Measurements from ENCODE around the gene PPIC. TPM values are rescaled to one million over a fixed set of nuclear protein-coding genes. Genes with fewer than 3 reads are reported as not detected.

Gene PPIC
- 39.4 and 43.2 TPM in 2 replicates for total RNA-seq (2014; rRNA removed; shearing (Covaris generic))

DNA sequence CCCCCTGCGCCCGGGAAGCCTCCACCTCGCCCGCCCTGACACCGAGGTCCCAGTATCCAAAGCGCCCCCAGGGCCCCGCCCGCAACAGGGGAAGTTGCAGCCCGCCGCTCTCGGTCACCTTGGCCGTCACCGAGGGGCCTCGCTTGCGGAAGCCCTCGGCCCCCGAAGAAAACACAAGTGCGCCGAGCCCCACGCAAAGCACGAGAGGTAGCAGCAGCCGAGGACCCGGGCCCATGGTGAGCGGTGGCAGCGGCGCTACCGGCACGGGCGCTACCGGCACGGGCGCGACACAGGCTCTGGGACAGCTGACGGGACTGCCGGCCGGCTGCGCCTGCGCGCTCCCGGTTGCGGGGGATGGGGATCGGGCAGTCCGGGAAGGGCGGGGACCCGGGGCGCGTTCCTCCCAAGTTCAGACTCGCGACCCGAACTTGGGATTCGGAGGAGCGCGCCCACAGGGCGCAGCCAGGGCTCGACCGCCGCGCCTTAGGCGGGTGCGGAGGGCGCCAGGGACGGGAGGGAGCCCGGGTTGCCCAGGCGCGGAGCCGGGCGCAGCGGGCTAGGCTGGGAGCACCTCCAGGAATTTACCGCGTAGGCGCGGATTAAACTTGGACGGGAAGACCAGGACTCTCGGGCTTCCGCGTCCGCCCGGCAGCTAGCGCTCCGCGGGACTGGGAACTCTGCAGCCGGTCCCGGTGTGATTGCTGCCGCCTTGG, at the start of gene PPIC:
Gene PPIC, minus strand, starts transcription at position 335 of the 713 bp plus-strand sequence. Its CDS starts 100 bp downstream, at position 235.
- DNase-seq (ENCODE audit: low read depth), result peak; percentile 92

DNA sequence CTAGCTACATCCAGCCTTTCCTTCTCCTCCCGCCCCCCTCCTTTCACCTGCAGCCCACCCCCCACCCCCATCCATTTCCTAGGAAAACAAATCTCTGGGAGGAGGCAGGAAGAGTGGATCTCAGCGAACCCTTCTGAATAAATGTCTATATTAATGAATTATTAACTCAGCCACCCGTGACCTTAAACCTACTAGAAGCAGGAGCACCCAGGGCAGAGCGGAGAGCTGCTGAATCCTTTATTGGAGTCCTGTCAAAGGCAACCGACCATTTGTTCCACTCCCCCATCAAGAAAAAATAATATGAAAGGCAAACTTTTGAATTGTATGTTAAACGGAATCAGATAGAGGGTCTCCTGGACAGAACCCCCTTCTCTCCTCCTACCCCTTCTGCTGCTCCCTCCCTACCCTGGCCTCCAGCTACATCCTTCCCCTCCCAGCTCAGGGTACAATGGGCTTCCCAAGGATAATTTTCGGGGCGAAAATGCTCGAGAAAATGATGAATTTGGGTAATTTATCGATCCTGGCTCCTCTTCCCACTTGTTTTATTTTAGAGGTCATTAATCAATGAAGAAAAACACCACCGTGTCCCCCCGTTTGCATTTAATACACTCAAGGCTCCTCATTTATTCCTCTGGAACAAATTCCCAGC, 49.2 kb upstream of the PPIC start:
- no peak for DNase-seq (ENCODE audit: low read depth)

DNA sequence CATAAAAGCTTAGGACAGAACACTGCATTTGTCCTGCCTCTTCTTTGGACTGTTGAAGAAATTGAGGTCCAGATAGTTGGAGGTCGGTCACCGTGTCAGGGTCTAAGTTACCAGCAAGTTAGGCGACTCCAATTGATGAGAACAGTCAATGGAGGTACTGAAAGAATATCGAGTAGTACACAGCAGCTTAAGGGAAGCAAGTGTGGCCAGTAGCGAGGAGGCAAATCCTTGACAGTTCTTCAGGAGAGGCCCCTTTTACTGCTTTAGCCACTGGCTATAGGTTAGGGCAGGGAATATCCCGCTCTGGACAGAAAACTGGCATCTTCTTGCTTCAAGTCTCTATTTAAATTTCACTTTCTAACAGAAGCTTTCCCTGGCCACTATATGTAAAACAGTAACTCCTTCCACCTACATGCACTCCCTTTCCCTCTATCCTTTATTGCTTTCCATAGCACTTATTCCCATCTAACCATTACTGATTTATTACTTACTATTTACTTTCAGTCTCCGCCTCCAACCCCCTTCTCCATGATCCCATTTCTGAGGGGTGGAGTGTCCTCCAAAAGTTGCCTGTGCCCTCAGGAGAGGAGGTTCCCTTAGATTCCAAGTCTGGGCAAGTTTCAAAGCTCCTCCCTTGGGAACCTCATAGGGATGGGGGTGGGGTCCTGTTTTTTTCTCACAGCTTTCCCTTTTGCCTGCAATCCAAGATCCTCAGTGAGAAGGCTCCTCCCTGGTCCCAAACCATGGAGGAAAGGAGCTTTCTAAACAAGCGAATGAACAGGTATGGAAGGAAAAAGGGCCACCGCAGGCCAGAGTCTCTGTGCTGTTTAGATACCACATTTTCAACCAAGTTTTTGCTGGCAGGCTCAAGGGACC, 48.4 kb upstream of the PPIC start:
- no peak for DNase-seq (ENCODE audit: low read depth)

- DNase-seq (ENCODE audit: low read depth), result no peak
These were observed 46.8 kb upstream of the PPIC start for GRCh38 chr5:123083298-123083697.

GRCh38 chr5:123080215-123080614, 43.7 kb upstream of the PPIC start:
- no peak for DNase-seq (ENCODE audit: low read depth)

DNA sequence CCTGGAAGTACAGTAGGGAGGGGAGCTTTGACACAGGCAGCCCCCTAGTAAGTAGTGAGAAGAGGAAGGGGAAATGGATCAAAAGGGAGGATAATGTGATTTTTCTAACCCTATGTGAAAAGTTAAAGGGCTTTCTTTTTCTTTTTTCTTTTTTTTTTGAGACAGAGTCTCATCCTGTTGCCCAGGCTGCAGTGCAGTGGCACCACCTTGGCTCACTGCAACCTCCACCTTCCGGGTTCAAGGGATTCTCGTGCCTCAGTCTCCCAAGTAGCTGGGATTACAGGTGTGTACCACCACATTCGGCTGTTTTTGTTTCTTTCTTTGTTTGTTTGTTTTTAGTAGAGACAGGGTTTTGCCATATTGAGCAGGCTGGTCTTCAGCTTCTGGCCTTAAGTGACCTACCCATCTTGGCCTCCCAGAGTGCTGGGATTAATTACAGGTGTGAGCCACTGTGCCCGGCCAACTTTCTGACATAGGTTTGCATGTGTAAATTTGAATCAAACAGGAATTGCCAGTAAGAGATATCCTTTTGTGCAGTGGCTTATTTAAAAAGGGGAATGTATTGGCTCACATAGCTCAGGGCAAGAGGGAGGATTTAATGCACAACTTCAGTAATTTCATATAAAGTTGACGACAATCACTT, 39.1 kb upstream of the PPIC start:
- DNase-seq (ENCODE audit: low read depth), result no peak

DNA sequence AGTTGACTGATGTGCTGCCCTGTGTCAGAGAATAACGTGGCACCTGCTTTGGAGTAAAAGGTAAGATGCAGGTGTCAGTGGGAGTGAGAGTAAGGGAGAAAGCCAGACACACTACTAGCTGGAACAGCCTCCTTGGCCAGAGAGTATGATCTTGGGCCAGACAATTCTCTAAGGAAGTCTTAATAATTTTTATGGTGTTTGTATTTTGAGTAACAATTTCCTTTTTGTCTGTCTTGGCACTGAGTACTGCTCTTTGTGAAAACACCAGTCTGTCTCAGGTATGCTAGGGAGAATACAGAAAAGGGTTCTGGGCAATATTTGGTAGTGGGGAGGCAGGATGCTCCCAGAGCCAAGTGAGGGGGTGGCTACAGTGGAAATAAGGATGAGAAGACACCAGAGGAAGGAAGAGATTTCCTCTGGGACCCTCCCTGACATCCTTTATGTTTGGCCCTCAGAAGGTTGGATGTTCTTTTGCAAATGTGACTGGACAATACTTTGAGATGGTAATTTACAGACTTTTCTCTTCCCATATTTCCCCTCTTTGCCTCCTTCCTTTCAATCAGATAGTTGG, 31.9 kb upstream of the PPIC start:
- DNase-seq (ENCODE audit: low read depth), result no peak

- DNase-seq (ENCODE audit: low read depth), result no peak
These were observed 29.5 kb upstream of the PPIC start for GRCh38 chr5:123066016-123066415.

DNA sequence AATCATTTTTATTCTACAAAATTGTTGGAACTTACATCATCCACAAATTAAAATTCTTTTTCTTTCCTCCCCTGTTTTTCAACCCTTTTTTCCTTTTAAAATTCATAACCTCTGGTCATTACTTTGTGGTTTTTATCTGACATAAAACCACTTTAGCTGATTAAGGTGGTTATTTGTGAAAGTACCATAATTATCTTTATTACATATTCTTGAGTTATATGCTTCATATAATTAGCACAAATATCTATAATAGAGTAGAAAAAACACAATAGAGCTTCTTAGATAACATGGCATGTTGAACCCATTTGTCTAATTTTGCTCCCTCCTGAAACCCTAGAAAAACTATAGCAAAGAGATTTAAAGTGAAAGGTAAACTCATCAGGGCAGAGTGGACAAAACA, 22.9 kb upstream of the PPIC start:
- no peak for DNase-seq (ENCODE audit: low read depth)

DNA sequence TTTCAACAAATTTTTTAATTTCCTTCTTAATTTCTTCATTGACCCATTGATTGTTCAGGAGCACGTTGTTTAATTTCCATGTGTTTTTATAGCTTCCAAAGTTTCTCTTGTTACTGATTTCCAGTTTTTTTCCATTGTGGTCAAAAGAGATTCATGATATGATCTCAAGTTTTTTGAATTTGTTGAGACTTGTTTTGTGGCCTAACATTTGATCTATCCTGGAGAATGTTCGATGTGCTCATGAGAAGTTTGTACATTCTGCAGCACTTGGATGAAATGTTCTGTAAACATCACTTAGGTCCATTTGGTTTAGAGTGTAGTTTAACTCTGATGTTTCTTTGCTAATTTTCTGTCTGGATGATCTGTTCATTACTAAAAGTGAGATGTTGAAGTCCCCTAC, 14.7 kb upstream of the PPIC start:
- DNase-seq (ENCODE audit: low read depth), result no peak

- peak; percentile 15 for DNase-seq (ENCODE audit: low read depth)
These were observed 11.2 kb upstream of the PPIC start for GRCh38 chr5:123047706-123048105.

DNA sequence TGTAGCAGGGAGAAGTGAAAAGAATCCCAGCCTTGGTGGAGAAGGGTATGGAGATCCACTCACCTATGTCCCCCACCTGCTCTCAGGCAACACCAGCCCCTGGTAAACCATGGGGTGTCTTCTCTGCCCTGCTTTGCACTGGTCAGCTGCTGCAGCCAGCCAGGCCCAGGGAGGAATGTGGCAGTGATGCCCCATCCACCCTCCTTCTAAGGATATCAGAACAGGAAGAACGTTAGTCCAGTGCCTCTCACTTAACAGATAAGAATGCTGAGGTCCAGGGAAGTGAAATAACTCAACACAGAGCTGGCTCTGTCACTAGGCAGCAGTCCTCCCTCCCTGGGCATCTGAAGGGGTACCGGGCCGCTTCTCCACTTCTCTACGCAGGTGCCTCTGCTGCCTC, 9.7 kb upstream of the PPIC start:
- no peak for DNase-seq (ENCODE audit: low read depth)

DNA sequence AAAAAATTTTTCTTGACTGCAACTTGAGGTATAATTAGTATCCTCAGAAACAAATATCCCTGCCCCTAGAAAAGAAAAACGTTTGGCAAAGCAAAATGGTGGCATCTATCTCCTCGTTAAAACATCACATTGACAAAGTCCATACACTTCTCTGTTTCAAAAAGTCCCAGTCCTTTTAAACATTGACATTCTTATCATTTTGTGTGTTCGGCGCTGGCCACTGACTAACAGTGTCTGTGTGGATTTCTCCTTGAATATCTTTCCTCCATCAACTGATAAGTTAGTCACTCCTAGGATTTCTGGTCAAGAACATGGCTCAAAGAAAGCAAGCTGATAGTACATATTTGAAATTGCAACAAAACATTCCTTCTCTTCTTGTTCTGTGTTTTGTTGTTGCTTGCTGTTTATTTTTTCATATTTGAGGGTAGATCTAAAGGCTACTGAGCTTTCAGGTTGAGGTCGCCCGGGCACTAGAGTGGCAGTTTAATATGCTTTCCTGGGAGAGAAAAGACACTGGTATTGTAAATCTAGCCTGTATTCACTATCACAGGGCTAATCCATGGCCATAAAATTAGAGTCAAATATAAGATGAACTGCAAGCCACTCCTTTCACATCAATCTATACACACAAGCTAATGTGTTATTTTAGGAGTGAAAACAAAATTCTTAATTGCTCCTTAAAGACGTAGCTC, 8.5 kb upstream of the PPIC start:
- DNase-seq (ENCODE audit: low read depth), result no peak

- no peak for DNase-seq (ENCODE audit: low read depth)
These were observed 3.1 kb upstream of the PPIC start for GRCh38 chr5:123039673-123040072.

GRCh38 chr5:123037104-123037418, 536 bp upstream of the PPIC start:
- DNase-seq (ENCODE audit: low read depth), result no peak

GRCh38 chr5:123035918-123036390, 571 bp downstream of the PPIC start:
- peak; percentile 70 for DNase-seq (ENCODE audit: low read depth)

DNA sequence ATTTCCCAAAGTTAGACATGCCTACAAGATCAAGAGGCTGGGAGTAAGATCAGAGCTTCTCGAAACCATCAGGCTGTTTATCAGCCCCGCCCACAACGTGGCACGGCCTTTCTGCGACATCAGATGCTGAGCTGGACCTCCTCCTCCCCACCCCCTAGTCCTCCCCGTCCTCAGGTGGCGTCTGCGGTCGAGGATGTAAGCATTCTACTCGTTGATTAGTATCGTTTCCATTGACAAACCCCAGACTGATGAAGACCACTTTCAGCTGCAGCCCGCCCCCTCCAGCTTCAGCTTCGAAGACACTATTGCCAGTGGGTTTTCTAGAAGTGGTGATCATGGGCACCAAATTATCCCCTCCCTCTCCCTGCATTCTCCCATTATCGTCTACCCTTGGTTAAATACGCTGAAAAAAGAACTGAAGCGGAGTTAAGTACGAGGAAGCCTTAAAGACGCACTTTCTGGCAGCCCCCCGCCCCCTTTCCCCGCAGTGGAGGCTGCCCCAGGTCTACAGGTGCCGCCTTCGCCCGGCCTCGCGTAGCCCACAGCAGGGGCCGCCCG, 1.1 kb downstream of the PPIC start:
- DNase-seq (ENCODE audit: low read depth), result peak; percentile 35

DNA sequence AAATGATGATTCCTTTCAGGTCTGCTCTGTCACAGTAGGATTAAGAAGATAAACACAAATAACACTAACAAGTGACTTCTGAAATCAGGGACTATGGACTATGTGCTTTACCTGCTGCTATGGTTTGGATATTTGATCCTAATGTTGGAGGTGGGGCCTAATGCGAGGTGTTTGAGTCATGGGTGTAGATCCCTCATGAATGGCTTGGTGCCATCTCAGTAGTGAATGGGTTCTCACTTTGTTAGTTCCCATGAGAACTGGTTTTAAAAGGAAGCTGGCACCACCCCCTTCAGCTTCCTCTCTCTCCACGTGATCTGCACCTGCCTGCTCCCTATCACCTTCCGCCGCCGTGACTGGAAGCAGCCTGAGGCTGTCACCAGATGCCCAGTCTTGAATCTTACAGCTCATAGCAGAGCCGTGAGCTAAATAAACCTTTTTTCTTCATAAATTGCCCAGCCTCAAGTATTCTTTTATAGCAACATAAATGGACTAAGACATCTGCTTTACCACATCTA, 3.3 kb downstream of the PPIC start:
- DNase-seq (ENCODE audit: low read depth), result peak; percentile 11

- DNase-seq (ENCODE audit: low read depth), result no peak
These were observed 8.3 kb downstream of the PPIC start for GRCh38 chr5:123028222-123028621.

DNA sequence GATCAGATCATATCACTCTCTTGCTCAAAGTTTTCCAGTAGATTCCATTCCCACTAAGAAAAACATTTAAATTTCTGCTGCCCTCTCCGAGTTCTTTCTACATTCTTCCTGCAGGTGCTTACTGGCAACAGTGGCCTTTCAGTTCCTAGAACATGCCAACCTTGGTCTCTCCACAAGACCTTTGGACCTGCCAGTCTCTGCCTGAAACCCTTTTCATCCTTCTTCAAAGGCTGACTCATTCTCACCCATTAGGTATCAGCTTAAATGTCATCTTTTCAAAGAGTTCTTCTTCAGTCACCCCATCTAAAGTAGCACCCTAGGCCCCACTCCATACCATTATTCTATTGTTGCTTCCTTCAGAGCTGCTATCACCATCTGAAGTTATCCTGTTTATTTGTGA, 21.8 kb downstream of the PPIC start:
- DNase-seq (ENCODE audit: low read depth), result no peak

DNA sequence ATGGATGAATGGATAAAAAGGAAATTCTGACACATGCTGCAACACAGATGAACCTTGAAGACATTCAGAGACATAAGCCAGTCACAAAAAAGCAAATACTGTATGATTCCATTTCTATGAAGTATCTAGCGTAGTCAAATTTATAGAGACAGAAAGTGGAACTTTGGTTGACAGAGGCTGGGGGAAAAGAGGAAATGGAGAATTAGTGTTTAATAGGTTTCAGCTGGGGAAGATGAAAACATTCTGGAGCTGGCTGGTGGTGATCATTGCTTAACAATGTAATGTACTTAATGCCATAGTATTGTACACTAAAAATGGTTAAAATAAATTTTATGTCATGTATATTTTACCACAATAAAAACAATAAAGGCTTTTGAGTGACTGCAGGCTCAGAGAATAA, 24.2 kb downstream of the PPIC start:
- no peak for DNase-seq (ENCODE audit: low read depth)
